ENCODE results near the gene CACNA1B. TPM values are rescaled to one million over a fixed set of nuclear protein-coding genes. Genes with fewer than 3 reads are reported as not detected.
"Not testable (repeated sequence)": the region's sequence is repeated elsewhere in the genome, so short reads cannot be mapped to it uniquely, and the experiment has no call there.

CACNA1B gene
- total RNA-seq, 2 donors from 2014 or later, result 3.6 to 7.9 TPM

GRCh38 chr9:138123086-138123485 lies 245.5 kb downstream of the CACNA1B start:
- Histone ChIP-seq H3K36me3 (ENCODE audit: control insufficient read depth, insufficient read depth, low read length) (no peaks in the 10 kb centered on the region), H3K9ac (ENCODE audit: extremely low read depth, low read length, poor library complexity, severe bottlenecking) (no peak overlapping the region), H3K4me1 (ENCODE audit: control insufficient read depth, insufficient read depth, low read length) (no peaks in the 10 kb centered on the region), H3K4me3 (ENCODE audit: low read length) (no peak overlapping the region), H3K27me3 (ENCODE audit: control insufficient read depth, insufficient read depth, low read length, poor library complexity, severe bottlenecking) (no peaks in the 10 kb centered on the region), H3K9me3 (ENCODE audit: control insufficient read depth, low read length) (peaks cover 33% of the 10 kb centered on the region), H3K27ac (ENCODE audit: low read depth, low read length) (no peak overlapping the region)
- Mint-ChIP-seq H3K27me3 (ENCODE audit: insufficient read depth) (no peaks in the 10 kb centered on the region), H3K4me1 (no peaks in the 10 kb centered on the region), H3K4me3 (no peak overlapping the region), H3K27ac (no peak overlapping the region), H3K36me3 (ENCODE audit: low read depth) (peaks cover 36% of the 10 kb centered on the region), H3K9me3 (peaks cover 66% of the 10 kb centered on the region)
- TF ChIP-seq CTCF (conservative IDR thresholded peaks at IDR 0.05), result no peak
- no peak for DNase-seq
- WGBS, 2 experiments (ENCODE audit: insufficient coverage in 1 of 2, insufficient read length in 1 of 2), result 76 to 84% methylated on average over 5 to 7 of the region's 7 CpGs

- not testable (repeated sequence) for H3K27ac ChIP-seq (ENCODE audit: low read depth, low read length); H3K4me1 ChIP-seq (ENCODE audit: control insufficient read depth, insufficient read depth, low read length); H3K4me3 ChIP-seq (ENCODE audit: low read length); H3K9ac ChIP-seq (ENCODE audit: extremely low read depth, low read length, poor library complexity, severe bottlenecking); H3K4me3 Mint-ChIP-seq; H3K36me3 ChIP-seq (ENCODE audit: control insufficient read depth, insufficient read depth, low read length); H3K4me1 Mint-ChIP-seq; DNase-seq; H3K27me3 Mint-ChIP-seq (ENCODE audit: insufficient read depth); H3K27ac Mint-ChIP-seq; H3K27me3 ChIP-seq (ENCODE audit: control insufficient read depth, insufficient read depth, low read length, poor library complexity, severe bottlenecking)
- WGBS, 2 experiments (ENCODE audit: insufficient coverage in 1 of 2, insufficient read length in 1 of 2), result 85% methylated on average over 6 of the region's 42 CpGs; no CpG with 5 or more reads in 1 of the 2 experiments
- Mint-ChIP-seq H3K36me3 (ENCODE audit: low read depth) (peaks cover 18% of the 10 kb centered on the region), H3K9me3 (peaks cover 67% of the 10 kb centered on the region)
- H3K9me3 ChIP-seq (ENCODE audit: control insufficient read depth, low read length), result peaks cover 33% of the 10 kb centered on the region
- TF ChIP-seq CTCF (conservative IDR thresholded peaks at IDR 0.05), result peak; percentile 53
These were observed 248.7 kb downstream of the CACNA1B start for GRCh38 chr9:138126090-138126857.

- not testable (repeated sequence) for H3K4me3 ChIP-seq (ENCODE audit: low read length); H3K27ac ChIP-seq (ENCODE audit: low read depth, low read length); H3K4me1 Mint-ChIP-seq; H3K4me1 ChIP-seq (ENCODE audit: control insufficient read depth, insufficient read depth, low read length); H3K4me3 Mint-ChIP-seq; H3K36me3 ChIP-seq (ENCODE audit: control insufficient read depth, insufficient read depth, low read length); H3K9ac ChIP-seq (ENCODE audit: extremely low read depth, low read length, poor library complexity, severe bottlenecking); H3K27me3 Mint-ChIP-seq (ENCODE audit: insufficient read depth); DNase-seq; H3K27ac Mint-ChIP-seq; H3K27me3 ChIP-seq (ENCODE audit: control insufficient read depth, insufficient read depth, low read length, poor library complexity, severe bottlenecking)
- Mint-ChIP-seq H3K36me3 (ENCODE audit: low read depth) (peaks cover 10% of the 10 kb centered on the region), H3K9me3 (peaks cover 66% of the 10 kb centered on the region)
- peaks cover 32% of the 10 kb centered on the region for H3K9me3 ChIP-seq (ENCODE audit: control insufficient read depth, low read length)
- 91% methylated on average over 4 of the region's 43 CpGs; no CpG with 5 or more reads in 1 of the 2 experiments for WGBS, 2 experiments (ENCODE audit: insufficient coverage in 1 of 2, insufficient read length in 1 of 2)
These were observed 249.4 kb downstream of the CACNA1B start for GRCh38 chr9:138126858-138127584.

- not testable (repeated sequence) for H3K27ac ChIP-seq (ENCODE audit: low read depth, low read length); H3K4me1 ChIP-seq (ENCODE audit: control insufficient read depth, insufficient read depth, low read length); H3K4me1 Mint-ChIP-seq; H3K9ac ChIP-seq (ENCODE audit: extremely low read depth, low read length, poor library complexity, severe bottlenecking); DNase-seq; H3K36me3 Mint-ChIP-seq (ENCODE audit: low read depth); H3K27ac Mint-ChIP-seq; H3K4me3 Mint-ChIP-seq; H3K36me3 ChIP-seq (ENCODE audit: control insufficient read depth, insufficient read depth, low read length); H3K27me3 Mint-ChIP-seq (ENCODE audit: insufficient read depth); H3K27me3 ChIP-seq (ENCODE audit: control insufficient read depth, insufficient read depth, low read length, poor library complexity, severe bottlenecking); H3K4me3 ChIP-seq (ENCODE audit: low read length)
- H3K9me3 Mint-ChIP-seq, result peaks cover 63% of the 10 kb centered on the region
- WGBS, 2 experiments (ENCODE audit: insufficient coverage in 1 of 2, insufficient read length in 1 of 2), result 90% methylated on average over 7 of the region's 12 CpGs; no CpG with 5 or more reads in 1 of the 2 experiments
- peaks cover 21% of the 10 kb centered on the region for H3K9me3 ChIP-seq (ENCODE audit: control insufficient read depth, low read length)
These were observed 250.4 kb downstream of the CACNA1B start for GRCh38 chr9:138128027-138128426.

- peaks cover 58% of the 10 kb centered on the region for H3K9me3 Mint-ChIP-seq
- H3K4me1 ChIP-seq (ENCODE audit: control insufficient read depth, insufficient read depth, low read length); H3K4me1 Mint-ChIP-seq; H3K4me3 Mint-ChIP-seq; H3K27me3 Mint-ChIP-seq (ENCODE audit: insufficient read depth); H3K27ac Mint-ChIP-seq; H3K36me3 Mint-ChIP-seq (ENCODE audit: low read depth); H3K27me3 ChIP-seq (ENCODE audit: control insufficient read depth, insufficient read depth, low read length, poor library complexity, severe bottlenecking); DNase-seq; H3K36me3 ChIP-seq (ENCODE audit: control insufficient read depth, insufficient read depth, low read length); H3K9ac ChIP-seq (ENCODE audit: extremely low read depth, low read length, poor library complexity, severe bottlenecking); H3K4me3 ChIP-seq (ENCODE audit: low read length); H3K27ac ChIP-seq (ENCODE audit: low read depth, low read length): not testable (repeated sequence)
- peaks cover 10% of the 10 kb centered on the region for H3K9me3 ChIP-seq (ENCODE audit: control insufficient read depth, low read length)
- 73 to 100% methylated on average over 2 to 4 of the region's 4 CpGs for WGBS, 2 experiments (ENCODE audit: insufficient coverage in 1 of 2, insufficient read length in 1 of 2)
These were observed 251.7 kb downstream of the CACNA1B start for GRCh38 chr9:138129318-138129717.

Data from endodermal cell (in vitro differentiated cells).